ENCODE results near the gene EID2B.
A peak's percentile ranks its signal among the peaks of the same experiment; 100 is the strongest.

The EID2B gene

GRCh38 chr19:39557811-39558623 lies 25.4 kb upstream of the EID2B start:
- DNase-seq: peak in 2 of 3 donors; percentile 19 to 23
- no peak overlapping the region for H3K27ac ChIP-seq (ENCODE audit: insufficient read depth in 1 of 2, low read depth in 1 of 2, low read length in 2 of 2, poor library complexity in 1 of 2, severe bottlenecking in 2 of 2)
- POLR2A ChIA-PET: no interaction called here

DNA sequence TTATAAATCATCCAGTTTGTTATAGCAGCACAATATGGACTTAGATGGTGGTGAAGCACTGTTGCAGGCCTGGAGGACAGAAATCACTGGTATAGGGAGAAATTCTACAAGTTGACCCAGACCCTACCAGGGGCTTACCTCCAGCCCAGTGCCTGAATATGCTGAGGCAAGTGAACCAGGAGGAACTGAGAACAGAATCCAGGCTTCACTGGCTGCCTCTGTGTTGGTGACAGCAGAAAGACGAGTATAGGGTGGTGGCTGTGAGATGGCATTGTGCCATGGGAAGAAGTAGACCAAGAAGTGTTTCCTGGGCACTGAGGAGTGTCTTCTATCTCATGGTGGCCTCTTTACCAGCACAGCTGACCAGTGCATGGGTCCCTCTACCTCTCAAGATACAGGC lies 23.2 kb upstream of the EID2B start:
- no peaks in the 10 kb centered on the region for H3K36me3 ChIP-seq (ENCODE audit: control insufficient read depth in 4 of 4, insufficient read depth in 4 of 4, low read length in 3 of 4)
- 83% methylated on average over 1 of the region's 1 CpG for WGBS (ENCODE audit: insufficient coverage)
- H3K4me3 ChIP-seq (ENCODE audit: control insufficient read depth in 1 of 7, extremely low read depth in 1 of 7, insufficient read depth in 4 of 7, low read depth in 2 of 7, low read length in 6 of 7): no peak overlapping the region
- DNase-seq: no peak
- CTCF ChIA-PET: no interaction called here
- H3K4me1 ChIP-seq (ENCODE audit: control extremely low read depth in 1 of 4, control insufficient read depth in 4 of 4, insufficient read depth in 4 of 4, low read length in 3 of 4): peaks cover 0 to 18% (median 15%) of the 10 kb centered on the region in 4 experiments
- peaks cover 0 to 5% (median 0%) of the 10 kb centered on the region in 5 experiments for H3K27me3 ChIP-seq (replicated peaks in 2 of 5; ENCODE audit: control insufficient read depth in 4 of 5, insufficient read depth in 5 of 5, low read length in 4 of 5)
- POLR2A ChIA-PET: no interaction called here
- H3K27ac ChIP-seq (ENCODE audit: insufficient read depth in 1 of 2, low read depth in 1 of 2, low read length in 2 of 2, poor library complexity in 1 of 2, severe bottlenecking in 2 of 2): no peak overlapping the region
- no peaks in the 10 kb centered on the region for H3K9me3 ChIP-seq (ENCODE audit: control extremely low read depth in 1 of 5, control insufficient read depth in 4 of 5, insufficient read depth in 2 of 5, low read depth in 1 of 5, low read length in 4 of 5)

More at GRCh38 chr19:39557811-39558623, 25.4 kb upstream of the EID2B start:
- 95% methylated on average over 4 of the region's 5 CpGs for WGBS (ENCODE audit: insufficient coverage)
- Histone ChIP-seq H3K27me3 (replicated peaks in 2 of 5; ENCODE audit: control insufficient read depth in 4 of 5, insufficient read depth in 5 of 5, low read length in 4 of 5) (peaks cover 0 to 5% (median 0%) of the 10 kb centered on the region in 5 experiments), H3K36me3 (ENCODE audit: control insufficient read depth in 4 of 4, insufficient read depth in 4 of 4, low read length in 3 of 4) (no peaks in the 10 kb centered on the region), H3K4me3 (ENCODE audit: control insufficient read depth in 1 of 7, extremely low read depth in 1 of 7, insufficient read depth in 4 of 7, low read depth in 2 of 7, low read length in 6 of 7) (no peak overlapping the region), H3K9me3 (ENCODE audit: control extremely low read depth in 1 of 5, control insufficient read depth in 4 of 5, insufficient read depth in 2 of 5, low read depth in 1 of 5, low read length in 4 of 5) (no peaks in the 10 kb centered on the region), H3K4me1 (ENCODE audit: control extremely low read depth in 1 of 4, control insufficient read depth in 4 of 4, insufficient read depth in 4 of 4, low read length in 3 of 4) (peaks cover 0 to 2% (median under 1%) of the 10 kb centered on the region in 4 experiments)
- CTCF ChIA-PET: no interaction called here

- H3K4me1 ChIP-seq (ENCODE audit: control extremely low read depth in 1 of 4, control insufficient read depth in 4 of 4, insufficient read depth in 4 of 4, low read length in 3 of 4): peaks cover 0 to 18% (median 15%) of the 10 kb centered on the region in 4 experiments
- ChIA-PET POLR2A (no interaction called here), CTCF (no interaction called here)
- peaks cover 0 to 5% (median 0%) of the 10 kb centered on the region in 5 experiments for H3K27me3 ChIP-seq (replicated peaks in 2 of 5; ENCODE audit: control insufficient read depth in 4 of 5, insufficient read depth in 5 of 5, low read length in 4 of 5)
- WGBS (ENCODE audit: insufficient coverage): 90% methylated on average over 4 of the region's 4 CpGs
- H3K4me3 ChIP-seq (ENCODE audit: control insufficient read depth in 1 of 7, extremely low read depth in 1 of 7, insufficient read depth in 4 of 7, low read depth in 2 of 7, low read length in 6 of 7): no peak overlapping the region
- H3K9me3 ChIP-seq (ENCODE audit: control extremely low read depth in 1 of 5, control insufficient read depth in 4 of 5, insufficient read depth in 2 of 5, low read depth in 1 of 5, low read length in 4 of 5): no peaks in the 10 kb centered on the region
- H3K27ac ChIP-seq (ENCODE audit: insufficient read depth in 1 of 2, low read depth in 1 of 2, low read length in 2 of 2, poor library complexity in 1 of 2, severe bottlenecking in 2 of 2): no peak overlapping the region
- H3K36me3 ChIP-seq (ENCODE audit: control insufficient read depth in 4 of 4, insufficient read depth in 4 of 4, low read length in 3 of 4): no peaks in the 10 kb centered on the region
- DNase-seq: no peak
Measured at GRCh38 chr19:39554701-39555311, 22.2 kb upstream of the EID2B start.

- no peak overlapping the region for H3K4me3 ChIP-seq (ENCODE audit: control insufficient read depth in 1 of 7, extremely low read depth in 1 of 7, insufficient read depth in 4 of 7, low read depth in 2 of 7, low read length in 6 of 7)
- no peaks in the 10 kb centered on the region for H3K9me3 ChIP-seq (ENCODE audit: control extremely low read depth in 1 of 5, control insufficient read depth in 4 of 5, insufficient read depth in 2 of 5, low read depth in 1 of 5, low read length in 4 of 5)
- peaks cover 0 to 3% (median 0%) of the 10 kb centered on the region in 5 experiments for H3K27me3 ChIP-seq (replicated peaks in 2 of 5; ENCODE audit: control insufficient read depth in 4 of 5, insufficient read depth in 5 of 5, low read length in 4 of 5)
- H3K4me1 ChIP-seq (ENCODE audit: control extremely low read depth in 1 of 4, control insufficient read depth in 4 of 4, insufficient read depth in 4 of 4, low read length in 3 of 4): peaks cover 0 to 18% (median 15%) of the 10 kb centered on the region in 4 experiments
- DNase-seq: no peak
- ChIA-PET CTCF (interaction anchor here (1.3 kb wide), 1 partner anchor 291 kb away, joined by 3 read pairs; no protein-coding TSS in a partner anchor), POLR2A (no interaction called here)
- H3K27ac ChIP-seq (ENCODE audit: insufficient read depth in 1 of 2, low read depth in 1 of 2, low read length in 2 of 2, poor library complexity in 1 of 2, severe bottlenecking in 2 of 2): no peak overlapping the region
- WGBS (ENCODE audit: insufficient coverage): 81% methylated on average over 7 of the region's 7 CpGs
- no peaks in the 10 kb centered on the region for H3K36me3 ChIP-seq (ENCODE audit: control insufficient read depth in 4 of 4, insufficient read depth in 4 of 4, low read length in 3 of 4)
Measured at GRCh38 chr19:39553082-39553652, 20.5 kb upstream of the EID2B start.

DNA sequence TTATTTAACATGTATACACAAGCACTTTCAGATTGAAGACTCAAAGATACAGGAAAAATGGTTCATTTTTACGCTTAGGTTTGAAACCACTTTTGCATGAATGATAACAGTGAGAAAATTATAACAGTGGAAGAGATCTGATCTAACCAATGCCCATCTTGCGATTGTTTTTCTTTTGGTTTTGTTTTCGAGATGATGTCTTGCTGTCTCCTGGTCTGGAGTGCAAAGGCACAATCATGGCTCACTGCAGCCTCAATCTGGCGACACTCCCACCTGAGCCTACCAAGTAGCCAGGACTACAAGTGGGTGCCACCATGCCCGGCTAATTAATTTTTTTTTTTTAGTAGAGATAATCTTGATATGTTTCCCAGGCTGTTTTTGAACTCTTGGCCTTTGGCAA lies 17.5 kb upstream of the EID2B start:
- Histone ChIP-seq H3K27me3 (replicated peaks in 2 of 5; ENCODE audit: control insufficient read depth in 4 of 5, insufficient read depth in 5 of 5, low read length in 4 of 5) (peaks cover 0 to 3% (median 0%) of the 10 kb centered on the region in 5 experiments), H3K27ac (ENCODE audit: insufficient read depth in 1 of 2, low read depth in 1 of 2, low read length in 2 of 2, poor library complexity in 1 of 2, severe bottlenecking in 2 of 2) (no peak overlapping the region), H3K36me3 (ENCODE audit: control insufficient read depth in 4 of 4, insufficient read depth in 4 of 4, low read length in 3 of 4) (no peaks in the 10 kb centered on the region), H3K4me1 (ENCODE audit: control extremely low read depth in 1 of 4, control insufficient read depth in 4 of 4, insufficient read depth in 4 of 4, low read length in 3 of 4) (peaks cover 0 to 18% (median 15%) of the 10 kb centered on the region in 4 experiments), H3K9me3 (ENCODE audit: control extremely low read depth in 1 of 5, control insufficient read depth in 4 of 5, insufficient read depth in 2 of 5, low read depth in 1 of 5, low read length in 4 of 5) (no peaks in the 10 kb centered on the region), H3K4me3 (ENCODE audit: control insufficient read depth in 1 of 7, extremely low read depth in 1 of 7, insufficient read depth in 4 of 7, low read depth in 2 of 7, low read length in 6 of 7) (no peak overlapping the region)
- no peak for DNase-seq
- WGBS (ENCODE audit: insufficient coverage): 100% methylated on average over 2 of the region's 5 CpGs
- ChIA-PET CTCF (interaction anchor here (1.7 to 2.5 kb wide), 2 partner anchors 122 to 124 kb away, joined by 7 to 16 read pairs; no protein-coding TSS in a partner anchor), POLR2A (no interaction called here)

- H3K4me3 ChIP-seq (ENCODE audit: control insufficient read depth in 1 of 7, extremely low read depth in 1 of 7, insufficient read depth in 4 of 7, low read depth in 2 of 7, low read length in 6 of 7): no peak overlapping the region
- no peaks in the 10 kb centered on the region for H3K9me3 ChIP-seq (ENCODE audit: control extremely low read depth in 1 of 5, control insufficient read depth in 4 of 5, insufficient read depth in 2 of 5, low read depth in 1 of 5, low read length in 4 of 5)
- no peak for DNase-seq
- 93% methylated on average over 6 of the region's 8 CpGs for WGBS (ENCODE audit: insufficient coverage)
- CTCF ChIA-PET: interaction anchor here (0.7 to 1.4 kb wide), 3 partner anchors 14 to 245 kb away, joined by 3 to 4 read pairs (median 4); partner anchors contain the start of gene EID2B
- POLR2A ChIA-PET: no interaction called here
- no peaks in the 10 kb centered on the region for H3K27me3 ChIP-seq (replicated peaks in 2 of 5; ENCODE audit: control insufficient read depth in 4 of 5, insufficient read depth in 5 of 5, low read length in 4 of 5)
- no peak overlapping the region for H3K27ac ChIP-seq (ENCODE audit: insufficient read depth in 1 of 2, low read depth in 1 of 2, low read length in 2 of 2, poor library complexity in 1 of 2, severe bottlenecking in 2 of 2)
- no peaks in the 10 kb centered on the region for H3K36me3 ChIP-seq (ENCODE audit: control insufficient read depth in 4 of 4, insufficient read depth in 4 of 4, low read length in 3 of 4)
- peaks cover 0 to 13% (median 6%) of the 10 kb centered on the region in 4 experiments for H3K4me1 ChIP-seq (ENCODE audit: control extremely low read depth in 1 of 4, control insufficient read depth in 4 of 4, insufficient read depth in 4 of 4, low read length in 3 of 4)
Measured at GRCh38 chr19:39546599-39546998, 13.9 kb upstream of the EID2B start.

All from common myeloid progenitor, CD34-positive (primary cell).